ENCODE data around the gene LYVE1.

The LYVE1 gene

GRCh38 chr11:10519630-10520029, 48.8 kb downstream of the LYVE1 start:
- no peak for DNase-seq

- DNase-seq = no peak
These were observed 49.6 kb downstream of the LYVE1 start for GRCh38 chr11:10518891-10519290.

DNA sequence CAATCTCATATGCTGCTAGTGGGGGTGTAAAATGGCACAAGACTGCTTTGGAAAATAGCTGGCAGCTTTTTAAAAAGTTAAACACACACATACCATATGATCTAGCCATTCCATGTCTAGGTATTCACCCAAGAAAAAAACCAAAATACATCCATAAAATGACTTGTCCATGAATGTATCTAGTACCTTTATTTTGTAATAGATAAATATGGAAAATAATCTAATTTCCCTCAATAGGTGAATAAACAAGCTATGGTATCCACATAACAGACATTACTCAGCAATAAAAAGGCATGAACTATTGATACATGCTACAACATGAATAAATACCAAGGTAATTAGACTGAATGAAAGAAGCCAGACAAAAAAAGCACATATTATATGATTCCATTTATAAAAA, 50.3 kb downstream of the LYVE1 start:
- DNase-seq = no peak

GRCh38 chr11:10515418-10515817, 53.0 kb downstream of the LYVE1 start:
- DNase-seq = no peak

DNA sequence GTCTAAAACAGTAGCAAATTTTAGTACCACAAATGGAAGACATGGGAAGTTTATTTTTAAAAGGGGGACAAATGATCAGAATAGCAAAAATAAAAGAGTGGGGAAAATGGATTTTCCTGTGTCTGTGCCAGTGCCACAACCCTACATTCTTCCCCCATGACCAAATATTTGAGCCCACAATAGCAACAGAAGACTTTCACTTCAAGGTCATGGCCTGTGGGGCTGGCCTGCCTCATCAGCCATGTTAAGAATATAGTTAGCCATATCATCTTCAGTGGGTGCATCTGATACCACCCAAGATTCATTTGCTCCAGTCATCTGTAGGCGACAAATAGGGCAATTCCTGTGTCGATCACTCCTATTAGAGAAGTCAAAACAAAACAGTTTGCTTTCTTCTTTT, 53.8 kb downstream of the LYVE1 start:
- no peak for DNase-seq

GRCh38 chr11:10514202-10514601, 54.3 kb downstream of the LYVE1 start:
- DNase-seq = no peak

DNA sequence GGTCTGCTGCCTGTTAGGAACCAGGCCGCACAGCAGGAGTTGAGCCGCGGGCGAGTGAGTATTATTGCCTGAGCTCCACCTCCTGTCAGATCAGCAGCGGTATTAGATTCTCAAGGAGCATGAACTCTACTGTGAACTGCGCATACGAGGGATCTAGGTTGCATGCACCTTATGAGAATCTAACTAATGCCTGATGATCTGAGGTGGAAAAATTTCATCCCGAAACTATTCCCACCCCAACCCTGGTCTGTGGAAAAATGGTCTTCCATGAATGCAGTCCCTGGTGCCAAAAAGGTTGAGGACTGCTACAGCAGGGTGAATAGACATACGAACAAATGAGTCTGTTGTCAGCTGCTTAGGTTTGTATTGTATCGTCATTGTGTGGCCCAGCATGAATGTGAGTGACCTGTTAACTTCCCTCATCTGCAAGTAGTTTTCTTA, 57.3 kb downstream of the LYVE1 start:
- DNase-seq = no peak
